H9 (cell line): ENCODE data around the gene PDE6D. TPM values are rescaled to one million over a fixed set of nuclear protein-coding genes. Genes with fewer than 3 reads are reported as not detected.

Experiments
- DNase-seq: peaks from one replicate; pipeline ENCODE4 v3.0.0-alpha.2; 2017
- H2AFZ ChIP-seq: one replicate; pipeline ENCODE4 v1.6.1; 2013; ENCODE audit warnings: mild to moderate bottlenecking, low read length, control low read depth, moderate library complexity
- H2AK5ac ChIP-seq: 2 replicates; pipeline ENCODE4 v1.6.1; 2013; ENCODE audit warnings: low read length, control low read depth, mixed read lengths; ENCODE audit not compliant: insufficient read length
- H2BK120ac ChIP-seq: one replicate; pipeline ENCODE4 v1.6.1; 2013; ENCODE audit warnings: low read depth, mild to moderate bottlenecking, low read length, control low read depth, inconsistent platforms; ENCODE audit not compliant: poor library complexity, severe bottlenecking
- H2BK12ac ChIP-seq: 2 replicates; pipeline ENCODE4 v1.6.1; 2013; ENCODE audit warnings: low read length, control low read depth, mixed read lengths, low read depth; ENCODE audit not compliant: insufficient read length
- H2BK15ac ChIP-seq: 2 replicates; pipeline ENCODE4 v1.6.1; 2013; ENCODE audit warnings: low read depth, low read length, control low read depth
- H2BK20ac ChIP-seq: one replicate; pipeline ENCODE4 v1.6.1; 2013; ENCODE audit warnings: low read depth, mild to moderate bottlenecking, low read length, control low read depth, inconsistent platforms; ENCODE audit not compliant: poor library complexity, severe bottlenecking
- H2BK5ac ChIP-seq: 2 replicates; pipeline ENCODE4 v1.6.1; 2013; ENCODE audit warnings: low read length, control low read depth, mixed read lengths; ENCODE audit not compliant: insufficient read length
- H3K14ac ChIP-seq: 2 replicates; pipeline ENCODE4 v1.6.1; 2013; ENCODE audit warnings: low read length, control low read depth; ENCODE audit not compliant: insufficient read depth
- H3K18ac ChIP-seq: 2 replicates; pipeline ENCODE4 v1.6.1; 2013; ENCODE audit warnings: low read depth, mild to moderate bottlenecking, mixed read lengths, low read length, control low read depth; ENCODE audit not compliant: insufficient read length
- H3K23ac ChIP-seq: 2 replicates; pipeline ENCODE4 v1.6.1; 2013; ENCODE audit warnings: low read length, control low read depth, mixed read lengths, low read depth; ENCODE audit not compliant: insufficient read length
- H3K23me2 ChIP-seq: 2 replicates; pipeline ENCODE4 v1.6.1; 2013; ENCODE audit warnings: low read depth, mild to moderate bottlenecking, mixed read lengths, low read length, control low read depth; ENCODE audit not compliant: insufficient read length, poor library complexity, severe bottlenecking
- H3K27ac ChIP-seq: 2 replicates; pipeline ENCODE4 v1.5.1; 2013; ENCODE audit warnings: low read length, control low read depth, mixed read lengths, low read depth; ENCODE audit not compliant: insufficient read length
- H3K27me3 ChIP-seq: 2 replicates; pipeline ENCODE4 v1.6.1; 2013; ENCODE audit warnings: low read length, control low read depth, inconsistent platforms; ENCODE audit not compliant: insufficient read depth
- H3K4ac ChIP-seq: 2 replicates; pipeline ENCODE4 v1.6.1; 2013; ENCODE audit warnings: low read depth, mild to moderate bottlenecking, control low read depth, inconsistent platforms, low read length, moderate library complexity
- H3K4me1 ChIP-seq: 2 replicates; pipeline ENCODE4 v1.6.1; 2013; ENCODE audit warnings: low read length, control low read depth, inconsistent platforms; ENCODE audit not compliant: insufficient read depth
- H3K4me2 ChIP-seq: 2 replicates; pipeline ENCODE4 v1.6.1; 2013; ENCODE audit warnings: low read length, control low read depth, mixed read lengths; ENCODE audit not compliant: insufficient read length, insufficient read depth
- H3K56ac ChIP-seq: 2 replicates; pipeline ENCODE4 v1.6.1; 2013; ENCODE audit warnings: low read depth, mild to moderate bottlenecking, mixed read lengths, low read length, control low read depth; ENCODE audit not compliant: insufficient read length
- H3K79me1 ChIP-seq: 2 replicates; pipeline ENCODE4 v1.6.1; 2013; ENCODE audit warnings: low read depth, mild to moderate bottlenecking, moderate library complexity, low read length, control low read depth, inconsistent platforms; ENCODE audit not compliant: insufficient read depth, poor library complexity, severe bottlenecking
- H3K79me2 ChIP-seq: 2 replicates; pipeline ENCODE4 v1.6.1; 2013; ENCODE audit warnings: low read length, control low read depth, inconsistent platforms; ENCODE audit not compliant: insufficient read depth
- H3K9ac ChIP-seq: 2 replicates; pipeline ENCODE4 v1.6.1; 2013; ENCODE audit warnings: low read length, control low read depth, mixed read lengths; ENCODE audit not compliant: insufficient read length; ENCODE audit errors: extremely low read depth
- H3K9me3 ChIP-seq: one replicate; pipeline ENCODE4 v1.6.1; 2013; ENCODE audit warnings: low read depth, low read length, inconsistent platforms; ENCODE audit not compliant: control insufficient read depth
- H3T11ph ChIP-seq: one replicate; pipeline ENCODE4 v1.6.1; 2013; ENCODE audit warnings: mild to moderate bottlenecking, low read length, control low read depth, inconsistent platforms
- H4K20me1 ChIP-seq: one replicate; pipeline ENCODE4 v1.6.1; 2013; ENCODE audit not compliant: control insufficient read depth, insufficient read length, insufficient read depth
- H4K5ac ChIP-seq: 2 replicates; pipeline ENCODE4 v1.6.1; 2013; ENCODE audit warnings: low read depth, mild to moderate bottlenecking, mixed read lengths, low read length, control low read depth; ENCODE audit not compliant: insufficient read length
- H4K8ac ChIP-seq: replicated peaks from 2 replicates; pipeline ENCODE4 v1.6.1; 2013; ENCODE audit warnings: low read length, control low read depth, mixed read lengths, low read depth; ENCODE audit not compliant: insufficient read length
- H4K91ac ChIP-seq: 2 replicates; pipeline ENCODE4 v1.6.1; 2013; ENCODE audit warnings: low read depth, mild to moderate bottlenecking, moderate library complexity, mixed read lengths, low read length, control low read depth; ENCODE audit not compliant: insufficient read length
- H3K27ac Mint-ChIP-seq, 3 experiments: 2 replicates in 2 of 3; 3 replicates in 1 of 3; pipeline ENCODE4 v1.8.0; 2020 to 2021; ENCODE audit warnings: mixed read lengths in 3 of 3, mild to moderate bottlenecking in 1 of 3, moderate library complexity in 1 of 3
- H3K27me3 Mint-ChIP-seq: 2 replicates; pipeline ENCODE4 v1.8.0; 2021; ENCODE audit warnings: low read depth, mild to moderate bottlenecking, moderate library complexity, mixed read lengths
- H3K36me3 Mint-ChIP-seq, 3 experiments: 2 replicates in 2 of 3; 3 replicates in 1 of 3; pipeline ENCODE4 v1.8.0; 2020 to 2021; ENCODE audit warnings: low read depth in 3 of 3, mixed read lengths in 3 of 3; ENCODE audit not compliant: insufficient read depth in 1 of 3
- H3K4me1 Mint-ChIP-seq, 2 experiments: 2 replicates each; pipeline ENCODE4 v1.8.0; 2020; ENCODE audit warnings: mixed read lengths in 2 of 2
- H3K4me3 Mint-ChIP-seq, 2 experiments: 2 replicates in 1 of 2; 3 replicates in 1 of 2; pipeline ENCODE4 v1.8.0; 2020 to 2021; ENCODE audit warnings: mild to moderate bottlenecking in 2 of 2, mixed read lengths in 2 of 2, moderate library complexity in 1 of 2
- H3K9me3 Mint-ChIP-seq, 2 experiments: 2 replicates in 1 of 2; 3 replicates in 1 of 2; pipeline ENCODE4 v1.8.0; 2020; ENCODE audit warnings: mild to moderate bottlenecking in 2 of 2, mixed read lengths in 2 of 2, moderate library complexity in 1 of 2
- CTCF ChIP-seq: fragments of 200-600 bp; sonication (generic); conservative IDR thresholded peaks from 3 replicates; pipeline ENCODE4 v1.8.0; 2021; ENCODE audit warnings: antibody characterized with exemption, mild to moderate bottlenecking
- WGBS: extraction: QIAGEN DNeasy Blood & Tissue Kit; methylation state at CpG from one replicate; pipeline ENCODE4 v1.1.7; 2013; ENCODE audit warnings: missing lambda C conversion rate, low lambda C conversion rate, mixed read lengths; ENCODE audit not compliant: insufficient read length; ENCODE audit errors: extremely low coverage; 5-methylcytosine and 5-hydroxymethylcytosine counted together
- total RNA-seq: library from RNA; stranded (reverse); gene quantifications from 2 replicates; pipeline ENCODE4 v1.2.1, GENCODE V29; 2021

PDE6D gene
- total RNA-seq, 1 experiment from 2014 or later, result 33.7 TPM

- WGBS, result no CpG with 5 or more reads among the region's 6 CpGs
- H3K9ac ChIP-seq, result no peak overlapping the region
- no peak overlapping the region for H4K91ac ChIP-seq
- TF ChIP-seq CTCF, result no peak
- H4K5ac ChIP-seq, result no peak overlapping the region
- H3K9me3 Mint-ChIP-seq, result no peaks in the 10 kb centered on the region
- no peak overlapping the region for H2BK120ac ChIP-seq
- no peaks in the 10 kb centered on the region for H3K23me2 ChIP-seq
- H3K36me3 Mint-ChIP-seq, result peaks cover 1 to 11% (median 4%) of the 10 kb centered on the region in 3 experiments; a peak in 5 of 7 replicates
- no peaks in the 10 kb centered on the region for H3K9me3 ChIP-seq
- no peaks in the 10 kb centered on the region for H4K20me1 ChIP-seq
- H2BK5ac ChIP-seq, result no peak overlapping the region
- H3T11ph ChIP-seq, result no peak overlapping the region
- H2AFZ ChIP-seq, result no peak overlapping the region
- no peaks in the 10 kb centered on the region for H3K79me1 ChIP-seq
- H3K79me2 ChIP-seq, result no peaks in the 10 kb centered on the region
- H3K18ac ChIP-seq, result no peak overlapping the region
- H2BK12ac ChIP-seq, result no peak overlapping the region
- H3K4me3 Mint-ChIP-seq, result no peak overlapping the region
- H2BK15ac ChIP-seq, result no peak overlapping the region
- DNase-seq, result no peak
- no peak overlapping the region for H2AK5ac ChIP-seq
- peaks cover 30 to 32% of the 10 kb centered on the region in 2 experiments for H3K4me1 Mint-ChIP-seq
- H3K4me1 ChIP-seq, result no peaks in the 10 kb centered on the region
- no peaks in the 10 kb centered on the region for H3K27me3 ChIP-seq
- no peak overlapping the region for H3K23ac ChIP-seq
- H3K4ac ChIP-seq, result no peak overlapping the region
- H3K56ac ChIP-seq, result no peak overlapping the region
- H3K27me3 Mint-ChIP-seq, result peaks cover 5% of the 10 kb centered on the region
- H3K27ac Mint-ChIP-seq, result no peak overlapping the region
- H2BK20ac ChIP-seq, result no peak overlapping the region
- H4K8ac ChIP-seq, result no peak overlapping the region
- H3K27ac ChIP-seq, result no peak overlapping the region
- H3K4me2 ChIP-seq, result no peak overlapping the region
- no peak overlapping the region for H3K14ac ChIP-seq
Observed at GRCh38 chr2:231718799-231719198, 62.3 kb downstream of the PDE6D start.
